Hepatocyte (in vitro differentiated cells): Measurements from ENCODE around the gene AP5B1.

Source experiments
- EZH2 ChIP-seq: fragments of 200-600 bp; sonication (generic); IDR thresholded peaks from 2 replicates; pipeline ENCODE4 v1.6.1; 2016; ENCODE audit warnings: antibody characterized with exemption, mild to moderate bottlenecking, borderline replicate concordance
- EZH2phosphoT487 ChIP-seq: fragments of 200-600 bp; sonication (generic); IDR thresholded peaks from one replicate; pipeline ENCODE4 v1.6.1; 2018; ENCODE audit warnings: antibody characterized with exemption, mild to moderate bottlenecking, low read depth, moderate library complexity; ENCODE audit not compliant: unreplicated experiment, severe bottlenecking

DNA sequence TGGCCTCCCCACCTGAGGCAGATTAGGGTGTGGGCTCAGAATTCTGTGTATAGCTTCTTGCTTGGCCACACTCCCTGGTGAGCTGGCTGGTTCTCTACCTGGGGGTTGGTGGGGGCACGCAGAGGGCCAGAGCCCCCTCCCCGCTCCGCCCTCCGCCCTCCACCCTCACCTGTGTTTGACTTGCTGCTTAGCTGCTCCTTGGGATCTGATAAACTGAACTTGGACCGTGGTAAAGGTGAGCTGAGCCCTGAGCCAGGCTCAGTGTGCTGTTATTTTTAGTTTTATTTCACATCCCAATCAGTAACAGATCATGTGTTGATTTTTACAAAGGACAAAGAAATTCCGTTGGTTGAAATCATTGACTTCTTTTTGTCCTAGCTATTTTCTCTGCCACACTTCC is 8.0 kb upstream of the AP5B1 start:
- TF ChIP-seq EZH2 (no peak), EZH2phosphoT487 (no peak)
